Measurements from ENCODE around the gene NFKBIL1. TPM values are rescaled to one million over a fixed set of nuclear protein-coding genes. Genes with fewer than 3 reads are reported as not detected.

The NFKBIL1 gene
- total and polyA plus RNA-seq, 2 of the 4 experiments (the other 2 are of a cell fraction) = 7.8 to 10.8 TPM

DNA sequence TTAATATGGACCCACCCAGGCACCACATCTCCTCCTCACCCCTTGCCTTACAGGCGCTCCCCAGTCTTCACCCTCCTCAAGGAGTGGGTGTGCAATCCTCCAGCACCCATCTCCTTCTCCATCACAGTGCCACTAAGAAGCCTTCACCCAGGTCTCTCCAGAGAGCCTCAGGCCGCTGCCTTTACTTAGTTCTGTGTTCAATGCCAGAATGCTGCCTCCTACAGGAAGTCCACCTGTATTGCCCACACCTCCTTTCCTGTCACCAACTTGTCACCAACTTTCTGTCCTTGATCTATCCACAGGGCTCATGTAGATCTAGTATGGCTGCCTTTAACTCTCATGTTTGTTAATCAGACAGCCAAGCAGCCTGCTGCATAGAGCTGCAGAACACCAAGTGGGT is 38.1 kb downstream of the NFKBIL1 start:
- TF ChIP-seq, protein P1, sequence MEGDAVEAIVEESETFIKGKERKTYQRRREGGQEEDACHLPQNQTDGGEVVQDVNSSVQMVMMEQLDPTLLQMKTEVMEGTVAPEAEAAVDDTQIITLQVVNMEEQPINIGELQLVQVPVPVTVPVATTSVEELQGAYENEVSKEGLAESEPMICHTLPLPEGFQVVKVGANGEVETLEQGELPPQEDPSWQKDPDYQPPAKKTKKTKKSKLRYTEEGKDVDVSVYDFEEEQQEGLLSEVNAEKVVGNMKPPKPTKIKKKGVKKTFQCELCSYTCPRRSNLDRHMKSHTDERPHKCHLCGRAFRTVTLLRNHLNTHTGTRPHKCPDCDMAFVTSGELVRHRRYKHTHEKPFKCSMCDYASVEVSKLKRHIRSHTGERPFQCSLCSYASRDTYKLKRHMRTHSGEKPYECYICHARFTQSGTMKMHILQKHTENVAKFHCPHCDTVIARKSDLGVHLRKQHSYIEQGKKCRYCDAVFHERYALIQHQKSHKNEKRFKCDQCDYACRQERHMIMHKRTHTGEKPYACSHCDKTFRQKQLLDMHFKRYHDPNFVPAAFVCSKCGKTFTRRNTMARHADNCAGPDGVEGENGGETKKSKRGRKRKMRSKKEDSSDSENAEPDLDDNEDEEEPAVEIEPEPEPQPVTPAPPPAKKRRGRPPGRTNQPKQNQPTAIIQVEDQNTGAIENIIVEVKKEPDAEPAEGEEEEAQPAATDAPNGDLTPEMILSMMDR (conservative IDR thresholded peaks at IDR 0.05; ENCODE audit: low read depth, low read length) = peak; percentile 29; the same call in 1 of the 2 replicates
- no peak for TF ChIP-seq RFX5 (IDR thresholded peaks at IDR 0.05; ENCODE audit: low read depth, low read length)
- peaks cover 4% of the 10 kb centered on the region; the same call in 1 of the 2 replicates for H3K4me1 ChIP-seq (ENCODE audit: control insufficient read depth, insufficient read depth, low read length)
- CTCF ChIA-PET = interaction anchor here (1.2 to 1.4 kb wide), 2 partner anchors 34 to 39 kb away, joined by 4 to 8 read pairs; partner anchors contain the start of genes ATP6V1G2 and NFKBIL1
- no peak overlapping the region for H4K8ac ChIP-seq (ENCODE audit: low read depth in 2 of 2, low read length in 2 of 2)
- no peaks in the 10 kb centered on the region for H4K20me1 ChIP-seq (ENCODE audit: insufficient read depth, low read length)
- WGBS, 2 experiments (ENCODE audit: extremely low coverage in 2 of 2, insufficient read length in 1 of 2) = no CpG with 5 or more reads among the region's 2 CpGs
- no peak overlapping the region for H2BK20ac ChIP-seq (ENCODE audit: low read depth, low read length)
- H3K9me3 ChIP-seq (ENCODE audit: control insufficient read depth, insufficient read depth, low read length) = no peaks in the 10 kb centered on the region
- no peak overlapping the region for H4K91ac ChIP-seq (ENCODE audit: insufficient read depth, low read depth, low read length)
- H3K9me1 ChIP-seq (ENCODE audit: insufficient read depth, low read length) = no peaks in the 10 kb centered on the region; the same call in 1 of the 2 replicates
- no peak overlapping the region for H3K4ac ChIP-seq (ENCODE audit: low read depth, low read length)
- no peak overlapping the region for H2BK5ac ChIP-seq (ENCODE audit: low read depth, low read length, poor library complexity, severe bottlenecking)
- no peaks in the 10 kb centered on the region for H3K79me1 ChIP-seq (ENCODE audit: low read depth in 1 of 2, low read length in 2 of 2)
- in situ Hi-C loops (cut with MboI; ENCODE audit: low sequenced_read_pairs) (no loop called here), intact Hi-C loops (cut with micrococcal nuclease) (no loop called here), dilution Hi-C loops (cut with HindIII; ENCODE audit: low sequenced_read_pairs, unreplicated experiment) (no loop called here)
- H3K27ac ChIP-seq (ENCODE audit: insufficient read depth, low read length) = no peak overlapping the region
- no peak overlapping the region for H2AK9ac ChIP-seq (replicated peaks; ENCODE audit: low read depth, low read length, poor library complexity)
- H2AK5ac ChIP-seq (ENCODE audit: low read depth, low read length) = no peak overlapping the region
- no peak overlapping the region for H2BK120ac ChIP-seq (ENCODE audit: low read depth, low read length)
- H3K4me3 ChIP-seq (ENCODE audit: insufficient read depth, low read depth, low read length) = no peak overlapping the region
- no peak overlapping the region for H4K5ac ChIP-seq (ENCODE audit: low read depth, low read length)
- DNase-seq = no peak
- no peak overlapping the region for H3K4me2 ChIP-seq (ENCODE audit: low read depth, low read length)
- BruUV-seq (replicated peaks) = no TSS peak
- H3K36me3 ChIP-seq (ENCODE audit: control insufficient read depth, insufficient read depth, low read length) = no peaks in the 10 kb centered on the region
- POLR2A ChIA-PET (ENCODE audit: unreplicated experiment) = interaction anchor here (0.5 kb wide), 1 partner anchor 27 kb away, joined by 4 read pairs; no protein-coding TSS in a partner anchor
- no peak overlapping the region for H2AFZ ChIP-seq (replicated peaks; ENCODE audit: low read length, poor library complexity)
- H3K27me3 ChIP-seq (ENCODE audit: control insufficient read depth, insufficient read depth, low read length) = peaks cover 11% of the 10 kb centered on the region
- no peak overlapping the region for H3K18ac ChIP-seq (ENCODE audit: low read depth, low read length)
- H3K56ac ChIP-seq (ENCODE audit: extremely low read depth, insufficient read depth, low read length) = no peak overlapping the region
- H3K9ac ChIP-seq (ENCODE audit: low read depth, low read length) = no peak overlapping the region
- H3K23ac ChIP-seq (ENCODE audit: low read depth, low read length) = no peak overlapping the region
- no peak for ATAC-seq (ENCODE audit: low read depth)
- H3K14ac ChIP-seq (replicated peaks; ENCODE audit: low read depth, low read length) = no peak overlapping the region
- no peak overlapping the region for H2BK15ac ChIP-seq (ENCODE audit: low read depth, low read length)

Measured in IMR-90 (cell line).